HT1080 (cell line): ENCODE results near the gene MAGI2. TPM values are rescaled to one million over a fixed set of nuclear protein-coding genes. Genes with fewer than 3 reads are reported as not detected.

Source experiments
- DNase-seq: peaks from one replicate; pipeline ENCODE4 v3.0.0-alpha.2; 2015; ENCODE audit warnings: low read depth
- total RNA-seq: library from RNA; depleted of rRNA; stranded (reverse); fragments of >200 nt; shearing (Covaris generic); gene quantifications from 2 replicates; pipeline ENCODE4 v1.2.3, GENCODE V29; 2014

The MAGI2 gene
- total RNA-seq, 1 experiment from 2014 or later: 0.39 TPM

DNA sequence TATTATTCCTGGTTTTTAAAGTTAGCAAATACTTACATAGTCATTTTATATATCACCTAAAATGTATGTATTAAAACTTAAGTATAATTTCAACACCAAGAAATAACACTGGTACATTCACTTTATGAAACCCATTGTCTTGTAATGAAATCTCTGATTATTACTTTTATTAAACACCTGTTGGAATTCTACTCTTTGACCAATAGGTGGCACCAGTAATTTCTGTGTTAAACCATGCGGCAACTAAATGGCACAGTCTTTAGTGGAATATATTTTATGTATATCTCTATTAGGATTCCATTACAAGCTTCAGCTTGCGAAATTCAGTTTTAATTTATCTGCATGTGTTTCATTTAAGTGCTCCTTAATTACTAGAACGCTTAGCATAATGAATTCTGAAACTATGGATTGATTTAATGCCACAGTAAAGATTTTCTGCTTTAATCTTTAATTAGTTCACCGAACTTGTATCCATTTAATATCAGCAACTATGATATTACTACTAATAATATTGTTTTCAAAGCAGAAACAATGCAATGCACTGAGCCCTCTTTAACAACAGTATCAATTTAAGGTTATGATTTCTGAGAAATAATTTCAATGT, 181.3 kb downstream of the MAGI2 start:
- no peak for DNase-seq

DNA sequence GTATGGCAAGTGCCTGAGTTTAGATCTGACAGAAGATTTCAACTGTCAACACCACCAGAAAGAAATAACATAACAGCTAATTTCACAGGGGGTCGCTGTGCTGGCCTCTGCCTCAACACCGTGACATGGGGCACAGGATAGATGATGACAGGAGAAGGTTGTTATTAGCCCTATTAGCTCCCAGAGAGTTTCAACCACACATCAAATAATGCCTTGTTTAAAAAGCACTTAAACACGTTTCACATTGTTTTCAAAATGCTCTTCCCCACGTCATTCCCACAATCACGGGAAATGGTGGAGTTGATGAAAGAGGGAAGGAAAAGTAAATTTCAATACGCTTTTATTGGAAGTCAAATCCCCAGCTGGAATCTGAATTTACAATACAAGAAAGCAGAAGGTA, 184.7 kb downstream of the MAGI2 start:
- DNase-seq: no peak

DNA sequence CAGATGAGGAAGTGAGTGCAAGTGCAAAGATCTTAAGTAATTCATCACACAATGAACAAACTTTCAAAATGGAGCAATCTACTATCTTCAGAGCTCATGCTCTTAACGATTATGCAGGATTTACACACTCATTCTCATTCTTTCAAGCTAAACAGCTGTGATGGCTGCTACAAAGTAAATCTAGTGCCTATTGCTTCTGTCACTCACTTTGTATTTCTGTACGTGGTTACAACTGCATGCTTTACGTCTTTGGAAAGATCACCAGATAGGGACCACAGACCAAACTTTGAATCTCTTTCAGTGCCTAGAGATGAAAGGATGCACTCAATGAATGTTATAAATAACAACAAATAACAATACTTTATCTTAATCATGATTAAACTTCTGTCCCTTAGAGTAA, 194.6 kb downstream of the MAGI2 start:
- no peak for DNase-seq

- DNase-seq: no peak
Measured at GRCh38 chr7:79257959-79258358, 195.5 kb downstream of the MAGI2 start.

- DNase-seq: peak; percentile 1
Measured at GRCh38 chr7:79245623-79246249, 207.7 kb downstream of the MAGI2 start.

DNA sequence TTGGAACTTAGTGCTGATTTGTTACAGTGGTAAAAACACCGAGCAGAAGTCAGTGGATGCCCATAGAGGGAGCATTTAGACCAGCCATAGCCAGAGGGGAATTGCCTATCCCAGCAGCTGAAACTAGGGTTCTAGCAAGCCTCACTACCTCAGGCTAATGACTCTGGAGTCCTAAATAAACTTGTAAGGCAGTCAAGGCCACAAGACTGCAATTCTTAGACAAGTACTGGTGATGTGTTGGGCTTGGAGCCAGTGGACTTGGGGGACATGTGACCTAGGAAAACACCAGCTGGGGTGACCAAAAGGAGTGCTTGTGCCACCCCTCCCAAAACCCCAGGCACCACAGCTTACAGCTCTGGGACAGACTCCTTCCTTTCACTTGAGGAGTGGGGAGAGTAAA, 209.0 kb downstream of the MAGI2 start:
- no peak for DNase-seq

DNA sequence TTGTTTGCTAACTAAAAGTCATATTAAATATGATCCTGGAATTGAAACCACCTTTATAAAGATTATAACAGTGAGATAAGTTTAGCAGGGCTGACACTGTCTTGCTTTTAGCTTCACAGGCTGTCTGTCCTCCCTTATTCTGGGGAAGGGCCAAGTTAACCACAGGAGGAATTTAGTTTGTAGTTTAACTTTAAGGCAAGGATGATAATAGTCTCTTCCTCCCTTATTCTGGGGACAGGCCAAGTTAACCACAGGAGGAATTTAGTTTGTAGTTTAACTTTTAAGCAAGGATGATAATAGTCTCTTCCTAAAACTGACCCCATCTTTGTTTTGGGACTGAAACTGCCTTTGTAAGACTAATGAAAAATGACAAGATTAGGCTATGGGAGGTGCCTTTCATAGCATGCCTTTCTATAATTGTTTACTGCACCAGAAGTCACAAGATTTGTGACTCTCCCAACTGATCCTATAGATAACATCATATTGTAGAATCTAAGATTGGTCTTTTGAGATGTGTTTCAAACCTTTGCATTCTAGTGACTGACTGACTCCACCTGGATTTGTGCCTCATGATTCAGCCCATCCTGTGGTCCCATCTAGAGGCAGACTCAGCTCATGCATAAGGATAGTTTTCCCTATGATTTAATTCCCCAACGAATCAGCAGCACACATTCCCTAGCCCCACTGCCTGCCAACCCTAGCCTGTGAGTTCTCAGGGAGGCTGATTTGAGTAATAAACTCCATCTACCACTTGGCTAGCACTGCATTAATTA, 212.0 kb downstream of the MAGI2 start:
- DNase-seq: peak; percentile 3

DNA sequence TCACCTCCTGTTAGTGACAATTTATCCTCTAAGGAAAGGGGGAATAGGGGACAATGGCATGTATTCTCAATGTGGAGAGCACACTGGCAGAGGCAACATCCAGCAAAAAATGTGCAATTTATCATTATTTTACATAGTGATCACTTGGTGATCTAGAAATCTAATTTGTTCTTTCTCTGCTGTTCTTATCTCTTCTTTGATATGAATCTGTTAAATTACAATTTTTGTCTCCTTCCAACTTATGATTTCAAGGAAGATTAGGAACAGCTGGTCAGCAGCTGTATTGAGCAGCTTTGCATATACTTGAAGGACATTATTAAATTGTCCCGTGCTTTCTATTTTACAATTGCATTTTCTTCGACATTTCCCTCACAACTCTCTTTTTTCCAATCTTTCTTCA, 213.1 kb downstream of the MAGI2 start:
- no peak for DNase-seq

DNA sequence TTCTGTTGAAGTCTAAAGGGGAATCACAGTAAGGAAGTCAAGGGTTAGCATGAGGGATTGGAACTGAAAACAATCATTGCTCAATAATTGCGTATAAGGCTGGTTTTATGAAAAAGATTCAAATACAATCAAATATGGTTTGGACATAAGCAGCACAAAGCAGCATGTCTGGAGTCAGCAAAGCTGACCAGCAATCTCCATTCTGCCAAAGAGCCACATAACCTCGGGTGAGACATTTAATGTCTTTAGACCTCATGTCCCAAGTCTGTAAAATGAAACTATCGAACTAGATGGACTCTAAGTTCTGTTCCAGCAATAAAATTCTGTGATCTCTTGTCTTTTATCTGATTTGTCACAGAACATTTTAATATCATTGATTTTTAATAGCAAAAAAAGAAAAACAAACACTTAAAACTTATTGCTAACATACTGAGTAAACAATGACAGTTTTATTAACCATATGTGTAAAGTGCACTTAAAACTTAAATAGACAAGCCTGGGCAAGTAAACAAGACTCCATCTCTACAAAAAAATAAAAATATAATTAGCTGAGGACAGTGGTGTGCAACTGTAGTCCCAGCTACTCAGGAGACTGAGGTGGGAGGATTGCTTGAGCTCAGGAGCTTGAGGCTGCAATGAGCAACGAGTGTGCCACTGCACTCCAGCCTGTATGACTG, 217.0 kb downstream of the MAGI2 start:
- DNase-seq: no peak

DNA sequence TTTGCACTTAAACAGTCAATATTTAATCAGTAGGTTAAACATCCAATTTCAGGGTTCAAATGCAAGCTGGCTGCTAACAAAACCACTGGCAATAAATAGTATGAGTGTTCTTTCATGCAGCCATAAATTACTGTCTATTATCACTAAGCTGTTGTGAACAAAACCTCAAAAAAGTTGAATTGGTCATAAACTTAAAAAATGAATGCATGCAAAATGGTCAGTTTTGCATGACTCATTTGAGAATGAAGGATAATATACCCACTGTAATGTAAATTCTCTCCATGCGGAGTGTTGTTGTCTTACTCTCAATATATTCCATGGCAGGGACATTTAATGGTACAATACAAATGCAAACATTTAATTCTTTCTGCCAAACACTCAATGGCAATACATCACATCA, 226.4 kb downstream of the MAGI2 start:
- no peak for DNase-seq

DNA sequence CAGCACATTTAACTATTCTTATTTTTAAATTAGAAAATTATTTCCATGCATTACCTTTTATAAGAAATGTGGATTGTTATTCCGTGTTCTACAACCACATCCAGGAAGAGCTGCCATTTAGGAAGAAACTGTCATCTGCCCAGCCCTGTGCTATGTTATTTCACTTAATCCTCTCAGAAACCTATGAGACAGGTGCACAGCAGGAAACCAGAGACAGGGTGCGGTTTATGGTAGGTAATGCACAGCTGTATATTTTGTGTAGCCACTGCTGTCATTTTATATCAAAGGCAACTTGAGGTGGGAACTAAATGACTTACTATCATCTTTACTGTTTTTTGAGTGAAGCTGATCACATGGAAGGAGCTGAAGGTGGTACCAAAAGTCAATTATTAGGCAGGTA, 232.3 kb downstream of the MAGI2 start:
- DNase-seq: no peak

DNA sequence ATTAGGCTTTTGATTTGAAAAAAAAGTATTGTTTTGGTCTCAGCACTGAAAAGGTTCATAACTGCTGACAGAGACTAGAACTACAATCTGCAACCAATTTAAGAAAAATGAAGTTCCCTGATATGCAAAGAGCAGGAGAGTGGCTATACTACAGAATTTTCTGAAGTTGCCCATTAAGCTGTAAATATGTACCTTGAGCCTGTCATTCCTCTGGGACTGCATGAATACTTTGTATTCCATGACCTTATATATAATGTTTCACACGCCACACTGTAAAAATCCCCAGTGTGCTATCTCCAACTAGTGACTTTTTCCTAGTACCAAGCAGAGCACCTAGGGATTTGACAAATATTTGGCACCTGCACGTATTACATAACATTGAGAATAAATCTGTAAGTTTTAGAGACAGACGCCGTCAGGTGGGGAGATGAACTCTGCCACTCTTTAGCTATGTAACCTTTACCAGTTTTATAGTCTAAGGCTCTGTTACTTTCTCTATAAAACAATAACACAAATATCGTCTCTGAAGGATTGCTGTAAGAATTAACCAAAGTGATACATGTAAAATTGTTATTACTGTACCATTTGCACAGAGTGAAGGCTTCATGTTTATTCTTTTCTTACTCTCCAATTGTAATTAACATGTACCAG, 235.4 kb downstream of the MAGI2 start:
- no peak for DNase-seq

- DNase-seq: peak; percentile 48
Measured at GRCh38 chr7:79217468-79217867, 236.0 kb downstream of the MAGI2 start.

DNA sequence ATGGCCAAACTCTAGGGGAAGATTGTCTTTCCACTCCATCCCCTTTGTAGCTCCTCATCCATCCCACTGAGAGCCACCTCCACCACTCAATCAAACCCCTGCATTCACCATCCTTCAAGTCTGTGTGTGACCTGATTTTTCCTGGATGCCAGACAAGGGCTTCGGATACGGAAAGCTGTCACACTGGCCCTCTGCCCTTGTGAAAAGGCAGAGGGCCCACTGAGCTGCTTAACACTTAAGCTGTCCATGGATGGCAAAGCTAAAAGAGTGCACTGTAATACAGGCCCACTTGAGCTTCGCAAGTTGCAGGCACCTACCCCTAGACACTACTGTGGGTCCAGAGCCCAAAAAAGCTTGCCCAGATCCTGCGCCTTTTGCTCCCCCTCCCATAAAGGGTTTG, 237.2 kb downstream of the MAGI2 start:
- DNase-seq: no peak

- no peak for DNase-seq
Measured at GRCh38 chr7:79212334-79212733, 241.1 kb downstream of the MAGI2 start.

DNA sequence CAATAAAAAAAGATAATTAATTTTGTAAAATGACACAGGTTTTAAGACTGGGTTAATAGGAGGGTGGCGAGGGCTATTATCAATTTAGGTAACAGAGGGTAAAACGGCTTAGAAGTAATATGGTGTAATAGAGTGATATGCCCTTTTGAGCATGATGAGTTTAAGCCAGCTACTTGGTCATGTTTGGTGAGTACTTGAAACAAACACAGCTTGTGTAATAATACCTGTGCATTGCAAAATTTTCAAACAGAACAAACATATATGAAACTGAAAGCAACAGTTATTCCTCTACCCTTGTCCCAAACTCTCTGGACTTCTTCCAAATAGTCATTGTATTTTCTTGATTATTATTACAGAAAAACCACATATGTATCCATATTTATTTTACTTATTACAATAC, 241.7 kb downstream of the MAGI2 start:
- no peak for DNase-seq

DNA sequence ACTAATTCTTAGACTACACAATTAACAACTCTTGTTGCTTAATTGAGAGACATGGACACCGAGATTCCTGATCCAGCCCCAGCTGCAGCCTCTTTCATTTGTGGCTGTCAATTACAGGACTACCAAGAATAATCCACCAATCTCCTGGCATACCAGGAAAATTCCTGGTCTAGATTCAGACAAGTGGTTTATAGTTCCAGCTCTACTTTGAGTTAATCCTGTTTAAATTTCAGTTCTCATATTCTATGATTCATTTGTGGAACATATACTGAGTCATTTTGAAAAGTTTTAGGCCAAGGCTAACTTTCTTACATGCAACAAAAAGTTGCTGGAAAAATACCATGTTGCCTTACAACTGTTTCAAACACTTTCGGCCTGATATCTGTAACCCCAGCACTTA, 253.5 kb downstream of the MAGI2 start:
- DNase-seq: peak; percentile 13

GRCh38 chr7:79199266-79199665, 254.2 kb downstream of the MAGI2 start:
- DNase-seq: no peak

- no peak for DNase-seq
Measured at GRCh38 chr7:79185605-79186004, 267.9 kb downstream of the MAGI2 start.

GRCh38 chr7:79182283-79182682, 271.2 kb downstream of the MAGI2 start:
- peak; percentile 29 for DNase-seq

GRCh38 chr7:79180533-79180932, 272.9 kb downstream of the MAGI2 start:
- DNase-seq: no peak
